Measurements from ENCODE around the gene PPIF.

Gene PPIF

DNA sequence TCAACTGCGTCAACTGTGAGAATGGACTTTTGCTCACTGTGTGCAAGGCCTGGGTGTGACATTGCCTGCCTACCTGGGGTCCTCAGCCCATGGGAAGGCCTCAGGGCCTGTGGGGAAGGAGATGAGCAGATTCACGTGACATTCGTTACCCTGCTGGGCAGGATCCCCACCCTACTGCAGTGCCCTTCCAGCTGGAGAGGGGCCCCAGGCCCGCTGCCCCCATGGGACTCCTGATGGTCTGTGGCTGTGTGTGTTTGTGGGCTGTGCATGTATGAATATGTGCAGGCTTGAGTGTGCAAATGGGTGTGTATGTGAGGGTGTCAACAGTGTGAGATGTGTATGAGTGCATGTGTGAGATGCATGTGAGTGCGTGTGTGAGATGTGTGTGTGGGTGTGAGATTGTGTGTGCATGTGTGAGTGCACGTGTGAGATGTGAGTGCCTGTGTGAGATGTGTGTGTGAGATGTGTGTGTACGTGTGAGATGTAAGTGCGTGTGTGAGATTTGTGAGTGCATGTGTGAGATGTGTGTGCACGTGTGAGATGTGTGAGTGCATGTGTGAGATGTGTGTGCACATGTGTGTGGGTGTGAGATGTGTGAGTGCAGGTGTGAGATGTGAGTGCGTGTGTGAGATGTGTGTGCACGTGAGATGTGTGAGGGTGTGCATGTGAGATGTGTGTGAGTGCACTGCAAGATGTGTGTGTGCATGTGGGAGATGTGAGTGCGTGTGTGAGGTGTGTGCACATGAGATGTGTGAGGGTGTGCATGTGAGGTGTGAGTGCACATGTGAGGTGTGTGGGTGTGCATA lies 29.7 kb downstream of the PPIF start:
- H3K4me3 ChIP-seq (ENCODE audit: low read depth, low read length) = no peak overlapping the region
- in situ Hi-C loops (cut with HindIII; ENCODE audit: low sequenced_read_pairs) = no loop called here
- DNase-seq (ENCODE audit: low read depth) = no peak
- TF ChIP-seq, protein P1, sequence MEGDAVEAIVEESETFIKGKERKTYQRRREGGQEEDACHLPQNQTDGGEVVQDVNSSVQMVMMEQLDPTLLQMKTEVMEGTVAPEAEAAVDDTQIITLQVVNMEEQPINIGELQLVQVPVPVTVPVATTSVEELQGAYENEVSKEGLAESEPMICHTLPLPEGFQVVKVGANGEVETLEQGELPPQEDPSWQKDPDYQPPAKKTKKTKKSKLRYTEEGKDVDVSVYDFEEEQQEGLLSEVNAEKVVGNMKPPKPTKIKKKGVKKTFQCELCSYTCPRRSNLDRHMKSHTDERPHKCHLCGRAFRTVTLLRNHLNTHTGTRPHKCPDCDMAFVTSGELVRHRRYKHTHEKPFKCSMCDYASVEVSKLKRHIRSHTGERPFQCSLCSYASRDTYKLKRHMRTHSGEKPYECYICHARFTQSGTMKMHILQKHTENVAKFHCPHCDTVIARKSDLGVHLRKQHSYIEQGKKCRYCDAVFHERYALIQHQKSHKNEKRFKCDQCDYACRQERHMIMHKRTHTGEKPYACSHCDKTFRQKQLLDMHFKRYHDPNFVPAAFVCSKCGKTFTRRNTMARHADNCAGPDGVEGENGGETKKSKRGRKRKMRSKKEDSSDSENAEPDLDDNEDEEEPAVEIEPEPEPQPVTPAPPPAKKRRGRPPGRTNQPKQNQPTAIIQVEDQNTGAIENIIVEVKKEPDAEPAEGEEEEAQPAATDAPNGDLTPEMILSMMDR (IDR thresholded peaks at IDR 0.05; ENCODE audit: low read depth, low read length, missing control alignments) = no peak

DNA sequence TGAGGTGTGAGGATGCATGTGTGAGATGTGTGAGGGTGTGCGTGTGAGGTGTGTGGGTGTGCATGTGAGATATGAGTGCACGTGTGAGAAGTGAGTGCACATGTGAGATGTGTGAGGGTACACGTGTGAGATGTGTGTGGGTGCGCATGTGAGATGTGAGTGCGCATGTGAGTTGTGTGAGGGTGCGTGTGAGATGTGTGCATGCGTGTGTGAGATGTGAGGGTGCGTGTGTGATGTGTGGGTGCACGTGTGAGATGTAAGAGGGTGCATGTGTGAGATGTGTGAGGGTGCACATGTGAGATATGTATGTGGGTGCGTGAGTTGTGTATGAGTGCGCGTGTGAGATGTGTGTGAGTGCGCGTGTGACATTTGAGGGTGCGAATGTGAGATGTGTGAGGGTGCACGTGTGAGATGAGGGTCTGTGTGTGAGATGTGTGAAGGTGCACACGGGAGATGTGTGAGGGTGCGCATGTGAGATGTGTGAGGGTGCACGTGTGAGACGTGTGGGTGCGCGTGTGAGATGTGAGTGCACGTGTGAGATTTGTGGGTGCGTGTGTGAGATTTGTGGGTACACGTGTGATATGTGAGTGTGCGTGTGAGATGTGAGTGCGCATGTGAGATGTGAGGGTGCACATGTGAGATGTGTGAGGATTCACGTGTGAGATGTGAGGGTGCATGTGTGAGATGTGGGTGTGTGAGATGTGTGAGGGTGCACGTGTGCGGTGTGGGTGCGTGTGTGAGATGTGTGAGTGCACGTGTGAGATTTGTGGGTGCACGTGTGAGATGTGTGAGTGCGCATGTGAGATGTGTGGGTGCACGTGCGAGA lies 30.5 kb downstream of the PPIF start:
- in situ Hi-C loops (cut with HindIII; ENCODE audit: low sequenced_read_pairs) = no loop called here
- H3K4me3 ChIP-seq (ENCODE audit: low read depth, low read length) = no peak overlapping the region
- DNase-seq (ENCODE audit: low read depth) = no peak
- TF ChIP-seq, protein P1 (IDR thresholded peaks at IDR 0.05; ENCODE audit: low read depth, low read length, missing control alignments) = no peak

DNA sequence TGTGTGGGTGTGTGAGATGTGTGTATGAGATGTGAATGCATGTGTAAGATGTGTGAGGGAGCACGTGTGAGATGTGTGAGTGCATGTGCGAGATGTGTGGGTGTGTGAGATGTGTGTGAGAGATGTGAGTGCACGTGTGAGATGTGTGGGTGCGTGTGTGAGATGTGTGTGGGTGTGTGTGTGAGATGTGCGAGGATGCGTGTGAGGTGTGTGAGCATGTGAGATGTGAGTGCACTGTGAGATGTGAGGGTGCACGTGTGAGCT lies 31.0 kb downstream of the PPIF start:
- DNase-seq (ENCODE audit: low read depth) = no peak
- TF ChIP-seq, protein P1 (IDR thresholded peaks at IDR 0.05; ENCODE audit: low read depth, low read length, missing control alignments) = no peak
- in situ Hi-C loops (cut with HindIII; ENCODE audit: low sequenced_read_pairs) = no loop called here
- H3K4me3 ChIP-seq (ENCODE audit: low read depth, low read length) = no peak overlapping the region

DNA sequence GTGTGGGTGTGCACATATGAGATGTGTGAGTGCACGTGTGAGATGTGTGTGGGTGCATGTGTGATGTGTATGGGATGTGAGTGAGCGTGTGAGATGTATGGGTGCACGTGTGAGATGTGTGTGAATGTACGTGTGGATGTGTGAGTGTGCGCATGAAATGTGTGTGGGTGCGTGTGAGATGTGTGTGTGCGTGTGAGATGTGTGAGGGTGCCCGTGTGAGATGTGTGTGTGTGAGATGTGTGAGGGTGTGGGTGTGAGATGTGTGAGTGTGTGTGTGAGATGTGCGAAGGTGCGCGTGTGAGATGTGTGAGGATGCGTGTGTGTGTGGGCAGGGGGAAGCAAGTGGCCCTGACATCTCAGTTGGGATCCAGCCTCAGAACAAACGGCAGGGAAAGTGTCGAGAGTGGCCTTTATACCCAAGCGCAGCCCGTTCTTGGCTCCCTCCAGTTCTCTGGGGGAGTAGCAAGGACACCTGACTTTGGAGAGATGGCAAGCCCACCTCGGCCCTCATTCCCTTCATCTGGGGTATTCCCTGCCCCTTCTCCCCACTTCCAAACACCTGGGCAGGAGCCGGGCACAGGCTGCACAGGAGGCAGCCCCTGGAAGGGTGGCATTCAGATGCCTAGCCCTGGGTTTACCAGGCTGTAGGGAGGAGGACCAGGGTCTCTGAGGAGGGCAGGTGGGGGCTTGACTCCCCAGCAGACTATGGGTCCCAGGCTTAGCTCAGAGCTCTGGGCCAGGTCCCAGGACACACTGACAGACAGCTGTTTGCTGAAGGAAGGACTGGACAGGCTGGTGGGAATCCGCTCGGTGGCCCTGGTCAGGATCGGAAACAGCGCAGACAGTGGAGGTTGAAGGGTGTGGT lies 31.6 kb downstream of the PPIF start:
- no peak for DNase-seq (ENCODE audit: low read depth)
- H3K4me3 ChIP-seq (ENCODE audit: low read depth, low read length) = no peak overlapping the region
- in situ Hi-C loops (cut with HindIII; ENCODE audit: low sequenced_read_pairs) = no loop called here
- TF ChIP-seq, protein P1 (IDR thresholded peaks at IDR 0.05; ENCODE audit: low read depth, low read length, missing control alignments) = no peak

DNA sequence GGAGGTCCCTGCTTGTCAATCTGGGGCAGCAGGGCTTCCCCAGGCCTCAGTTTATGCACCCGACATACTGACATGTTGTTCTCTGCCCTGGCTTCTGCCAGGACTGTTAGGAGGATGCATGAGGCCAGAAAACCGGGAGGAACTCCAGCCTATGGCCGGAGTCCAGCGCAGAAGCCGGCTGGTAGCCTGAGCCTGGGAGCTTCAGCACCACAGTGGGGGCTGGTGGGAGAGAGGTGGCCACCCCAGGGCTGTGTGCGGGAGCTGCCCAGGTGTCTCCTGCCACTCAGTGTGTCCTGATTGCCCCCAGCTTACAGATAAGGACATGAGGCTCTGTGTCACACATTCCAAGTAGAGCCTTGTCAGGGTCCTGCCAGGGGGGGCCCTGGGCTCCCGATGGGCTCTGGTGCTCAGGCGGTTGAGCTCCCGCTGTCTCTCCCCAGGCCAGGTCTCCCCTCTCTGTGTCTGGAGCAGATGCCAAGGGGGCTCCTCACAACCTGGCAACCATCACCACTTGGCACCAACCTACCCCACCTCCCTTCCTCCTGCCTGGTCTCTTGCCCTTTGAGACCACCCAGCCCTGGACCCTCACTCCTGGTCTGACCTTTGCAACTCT lies 32.3 kb downstream of the PPIF start:
- TF ChIP-seq, protein P1 (IDR thresholded peaks at IDR 0.05; ENCODE audit: low read depth, low read length, missing control alignments) = no peak
- no peak for DNase-seq (ENCODE audit: low read depth)
- H3K4me3 ChIP-seq (ENCODE audit: low read depth, low read length) = no peak overlapping the region
- in situ Hi-C loops (cut with HindIII; ENCODE audit: low sequenced_read_pairs) = no loop called here

Data from astrocyte of the cerebellum (primary cell).